ENCODE results near the gene CHCHD6.

CHCHD6 gene

GRCh38 chr3:126946405-126946804 lies 242.4 kb downstream of the CHCHD6 start:
- DNase-seq, result no peak

- no peak for DNase-seq
Observed at GRCh38 chr3:126947429-126947828, 243.4 kb downstream of the CHCHD6 start.

- no peak for DNase-seq
Observed at GRCh38 chr3:126948980-126949535, 245.0 kb downstream of the CHCHD6 start.

DNA sequence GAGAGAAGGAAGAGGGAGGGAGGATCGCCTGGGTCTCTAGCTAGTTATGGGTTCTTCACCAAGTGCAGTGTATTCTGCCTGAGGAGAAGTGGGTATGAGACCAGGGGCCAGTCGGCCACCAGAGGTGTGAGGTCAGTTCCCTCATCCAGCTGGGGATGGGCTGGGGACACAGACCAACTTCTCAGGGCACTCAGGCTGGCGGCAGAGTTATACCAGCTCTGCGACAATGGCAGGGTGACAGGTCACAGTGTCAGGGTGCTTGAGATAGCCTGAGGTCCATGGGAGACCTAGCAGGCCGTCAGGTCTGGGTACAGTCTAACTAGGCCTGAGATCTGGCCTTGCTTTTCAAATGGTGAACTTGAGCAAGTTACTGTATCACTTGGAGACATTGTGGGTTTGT lies 247.5 kb downstream of the CHCHD6 start:
- no peak for DNase-seq

- no peak for DNase-seq
Observed at GRCh38 chr3:126952261-126952982, 248.4 kb downstream of the CHCHD6 start.

- no peak for DNase-seq
Observed at GRCh38 chr3:126952983-126953660, 249.1 kb downstream of the CHCHD6 start.

- no peak for DNase-seq
Observed at GRCh38 chr3:126954141-126954842, 250.3 kb downstream of the CHCHD6 start.

- no peak for DNase-seq
Observed at GRCh38 chr3:126955004-126955790, 251.2 kb downstream of the CHCHD6 start.

DNA sequence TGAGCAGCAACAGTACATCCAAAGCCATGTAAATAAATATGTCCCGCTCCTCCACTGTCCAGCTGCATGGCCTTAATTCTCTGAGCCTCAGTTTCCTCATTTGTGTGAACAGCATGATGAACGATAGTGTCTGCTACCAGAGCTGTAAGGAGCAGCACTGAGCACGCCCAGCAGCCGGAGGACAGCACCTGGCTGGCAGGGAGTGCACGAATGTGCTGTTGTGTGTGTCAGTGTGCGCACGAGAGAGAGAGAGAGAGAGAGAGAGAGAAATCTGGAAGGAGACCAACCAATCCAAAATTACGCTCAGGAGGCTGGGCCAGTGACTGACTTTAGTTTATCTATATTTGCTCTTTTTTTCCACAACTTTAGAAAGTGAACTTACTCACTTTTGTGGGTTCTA lies 252.3 kb downstream of the CHCHD6 start:
- no peak for DNase-seq

- DNase-seq, result no peak
Observed at GRCh38 chr3:126956866-126957650, 253.0 kb downstream of the CHCHD6 start.

DNA sequence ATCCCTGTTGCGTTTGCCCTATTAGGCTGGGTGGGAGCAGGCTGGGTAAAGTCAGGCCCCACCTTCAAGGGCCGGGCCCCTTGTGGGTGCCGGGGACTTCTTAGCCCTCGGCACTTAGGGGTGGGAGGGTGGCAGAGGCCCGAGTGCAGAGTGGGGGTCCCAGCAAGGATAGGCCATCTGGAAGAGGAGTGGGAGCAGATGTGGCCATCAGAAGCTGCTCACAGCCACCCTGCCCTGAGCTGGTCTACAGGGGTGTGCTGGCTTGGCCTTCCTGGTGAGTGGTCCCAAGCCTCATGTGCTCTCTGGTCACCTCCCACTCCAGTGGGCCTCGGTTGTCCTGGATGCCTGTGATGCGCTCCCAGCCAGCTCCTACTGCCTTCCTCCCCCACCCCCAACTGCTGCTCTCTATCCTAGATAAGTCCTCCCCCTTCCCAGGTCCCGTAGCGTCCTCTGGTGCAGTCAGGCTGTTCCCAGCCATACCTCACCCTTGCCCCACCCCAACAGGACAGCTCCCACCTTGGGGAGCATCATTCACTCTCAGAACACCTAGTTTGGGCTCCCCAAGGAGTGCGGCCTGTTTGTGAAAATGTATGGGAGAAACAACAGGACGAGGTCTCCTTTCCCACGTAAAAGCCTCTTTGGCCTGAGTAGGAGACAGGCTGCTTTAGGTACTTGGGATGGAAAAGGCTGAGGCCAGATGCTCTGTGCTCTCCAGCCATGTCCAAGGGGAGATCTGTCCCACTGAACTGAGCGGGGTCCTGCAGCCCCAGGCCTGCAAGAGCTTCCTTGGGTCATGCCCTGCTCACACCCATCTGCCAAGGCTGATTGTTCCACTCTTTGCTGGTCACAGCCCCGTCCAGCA lies 254.0 kb downstream of the CHCHD6 start:
- DNase-seq, result no peak

DNA sequence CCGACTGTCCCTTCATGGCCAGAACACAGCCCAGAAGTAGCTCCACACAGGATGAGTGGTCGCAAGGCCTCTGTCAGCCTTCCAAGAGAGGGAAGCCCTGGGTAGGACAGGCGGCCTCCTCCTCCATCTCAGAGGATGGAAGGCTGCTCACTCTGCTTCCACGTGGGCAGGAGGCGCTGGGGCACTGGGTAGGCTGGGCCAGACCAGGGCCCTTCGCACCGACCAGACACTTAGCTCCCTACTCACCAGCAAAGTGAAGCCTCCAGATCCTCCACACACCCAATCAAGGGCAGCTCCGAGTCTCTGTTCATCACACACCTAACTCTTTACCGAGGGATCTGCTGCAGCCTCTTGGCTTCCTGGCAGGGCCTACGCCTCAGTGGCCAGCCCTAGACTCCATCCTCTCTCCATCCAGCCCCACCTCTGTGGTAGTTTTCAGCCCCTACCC lies 254.6 kb downstream of the CHCHD6 start:
- no peak for DNase-seq

DNA sequence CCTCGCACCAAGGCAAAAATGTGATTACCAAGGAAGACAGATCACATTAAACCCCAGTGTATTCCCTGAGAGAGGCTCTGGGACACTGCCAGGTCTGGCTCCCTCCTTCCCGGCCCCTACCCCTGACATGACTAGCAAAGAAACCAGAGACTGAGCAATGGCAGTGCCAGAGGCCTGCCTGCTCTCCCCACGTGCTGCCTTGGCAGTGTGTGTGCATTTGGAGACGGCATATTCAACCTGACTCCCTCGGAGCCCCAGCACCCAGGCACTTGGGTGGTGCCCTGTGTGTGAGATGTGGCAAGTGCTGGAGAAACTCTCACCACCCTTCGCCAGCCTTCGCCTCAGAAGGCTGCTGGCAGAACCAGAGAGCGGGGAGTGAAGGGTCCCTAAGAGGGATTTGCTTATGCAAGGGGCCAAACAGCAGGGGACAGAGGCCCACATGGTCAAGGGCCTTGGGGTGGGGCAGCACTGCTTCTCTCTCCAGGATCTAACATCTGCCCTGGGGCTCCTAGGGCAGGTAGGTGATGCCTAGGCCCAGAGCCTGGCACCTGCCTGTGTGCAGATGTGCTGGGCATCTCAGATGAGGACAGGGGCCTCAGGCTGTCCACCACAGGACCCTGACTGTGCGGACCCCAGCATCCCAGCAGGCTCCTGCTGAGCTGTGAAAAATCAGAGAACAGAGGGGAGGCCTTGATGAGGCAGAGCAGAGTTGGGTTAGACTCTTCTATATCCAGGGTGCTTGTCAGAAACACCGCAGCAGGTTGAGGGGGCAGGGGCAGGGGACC lies 255.3 kb downstream of the CHCHD6 start:
- DNase-seq, result no peak

- peak; percentile 51 for DNase-seq
Observed at GRCh38 chr3:126959921-126960603, 256.0 kb downstream of the CHCHD6 start.

DNA sequence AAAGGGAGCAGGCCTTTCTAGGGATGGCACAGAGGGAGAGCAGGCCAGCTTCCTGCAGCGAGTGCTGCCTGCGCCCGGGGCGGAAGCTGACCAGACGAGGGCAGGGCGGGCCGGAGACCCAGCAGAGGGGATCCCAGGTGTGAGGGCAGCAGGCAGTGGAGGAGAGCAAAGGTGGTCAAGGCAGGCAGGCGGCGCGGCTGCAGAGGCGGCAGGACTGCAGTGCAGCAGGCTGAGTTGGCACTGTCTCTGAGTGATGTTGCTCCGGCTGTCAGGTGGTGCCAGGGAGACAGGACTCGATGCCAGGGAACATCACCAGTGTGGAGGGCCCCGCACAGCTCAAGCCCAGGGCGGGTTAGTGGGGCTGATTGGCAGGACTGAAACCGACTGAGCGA lies 256.6 kb downstream of the CHCHD6 start:
- DNase-seq, result no peak

DNA sequence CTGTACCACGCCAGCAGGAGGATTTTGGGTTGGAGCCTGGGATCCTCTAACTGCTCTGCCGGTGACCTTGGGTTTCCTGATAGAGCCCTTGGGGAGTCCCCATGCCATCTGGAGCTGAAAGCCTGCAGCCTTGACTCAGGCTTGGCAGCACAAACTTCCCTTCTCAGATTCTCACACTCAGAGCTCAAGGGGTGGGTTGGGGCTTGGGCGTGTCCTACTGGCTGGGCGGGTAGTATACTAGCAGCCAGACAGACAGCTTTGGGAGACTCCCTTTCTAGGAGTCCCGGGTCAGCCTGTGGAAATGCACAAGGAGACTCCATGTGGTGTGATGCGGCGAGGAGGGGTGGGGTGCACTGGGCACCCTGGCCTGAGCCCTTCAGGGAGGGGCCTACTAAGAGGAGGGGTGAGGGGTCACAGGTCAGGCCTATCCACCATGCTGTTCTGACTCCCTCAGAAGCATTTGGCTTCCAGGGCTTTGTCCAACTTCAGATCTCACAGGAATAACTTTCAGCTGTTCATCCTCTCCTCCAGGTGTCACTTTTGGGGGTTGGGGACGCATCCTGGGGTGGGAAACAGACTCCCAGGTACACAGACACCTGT lies 257.3 kb downstream of the CHCHD6 start:
- peak; percentile 61 for DNase-seq

GRCh38 chr3:126961791-126962461 lies 257.9 kb downstream of the CHCHD6 start:
- no peak for DNase-seq

GRCh38 chr3:126962756-126963155 lies 258.7 kb downstream of the CHCHD6 start:
- DNase-seq, result no peak
